Heart right ventricle (tissue), 16 donors: Measurements from ENCODE around the gene RIMOC1. TPM values are rescaled to one million over a fixed set of nuclear protein-coding genes. Genes with fewer than 3 reads are reported as not detected.

Source experiments
- ATAC-seq, 8 donors: fragments of 200-7000 bp; cut with Tn5 transposase; one replicate each; pipeline ENCODE4 v1.9.1; 2020; ENCODE audit warnings: mild to moderate bottlenecking in 8 of 8, moderate library complexity in 8 of 8, moderate number of reproducible peaks in 1 of 8
- DNase-seq, 2 donors: peaks; one replicate each; pipeline ENCODE4 v3.0.0-alpha.2; 2020
- H3K27ac ChIP-seq, 10 donors: fragments of 200-600 bp; sonication (generic) in 2 of 10; one replicate each; pipeline versions ENCODE4 v1.5.0 to v1.8.0; 2020 to 2022; ENCODE audit warnings: mild to moderate bottlenecking in 3 of 10
- H3K27me3 ChIP-seq, 7 donors: fragments of 200-600 bp; one replicate each; pipeline ENCODE4 v1.8.0; 2021 to 2022; ENCODE audit warnings: mild to moderate bottlenecking in 2 of 7
- H3K36me3 ChIP-seq, 9 donors: fragments of 200-600 bp; sonication (generic) in 1 of 9; one replicate each; pipeline versions ENCODE4 v1.5.0 to v1.8.0; 2020 to 2022; ENCODE audit warnings: mild to moderate bottlenecking in 2 of 9
- H3K4me1 ChIP-seq, 9 donors: fragments of 200-600 bp; sonication (generic) in 1 of 9; one replicate each; pipeline versions ENCODE4 v1.5.0 to v1.8.0; 2020 to 2022; ENCODE audit warnings: mild to moderate bottlenecking in 4 of 9
- H3K4me3 ChIP-seq, 10 donors: fragments of 200-600 bp; sonication (generic) in 2 of 10; one replicate each; pipeline versions ENCODE4 v1.5.0 to v1.8.0; 2020 to 2022; ENCODE audit warnings: mild to moderate bottlenecking in 7 of 10, moderate library complexity in 2 of 10
- H3K9me3 ChIP-seq, 11 donors: fragments of 200-600 bp in 10 of 11; sonication (generic) in 2 of 11; one replicate each; pipeline versions ENCODE4 v1.5.0 to v1.8.0; 2013 to 2022; ENCODE audit warnings: mild to moderate bottlenecking in 2 of 11, control low read depth in 1 of 11, moderate library complexity in 1 of 11
- WGBS, 2 donors: extraction: QIAGEN DNeasy Blood & Tissue Kit; methylation state at CpG; one replicate each; pipeline ENCODE4 v1.1.7; 2013; ENCODE audit warnings: inconsistent platforms in 1 of 2; 5-methylcytosine and 5-hydroxymethylcytosine counted together
- intact Hi-C, 10 donors: fragments of 100-400 bp; cut with DNase I; formaldehyde crosslinking; loops; one replicate each; pipeline versions ENCODE4 v1.11.1 to v1.14.2; 2022
- polyA plus RNA-seq, 2 donors: library from polyadenylated mRNA; stranded (reverse); fragments of 200-250 nt; gene quantifications; one replicate each; pipeline ENCODE4 v1.2.3, GENCODE V29; 2013
- total RNA-seq, 10 donors: library from RNA; stranded (reverse); fragmentation: NEBNext Ultra II Directional in 3 of 10; extraction: Animal tissue kit (Norgen Biotek cat#: 25700) in 3 of 10; gene quantifications; one replicate each; pipeline versions ENCODE4 v1.2.1 to v1.2.4, GENCODE V29; 2021 to 2023
- TF ChIP-seq, protein P1 (sequence below), 9 donors: fragments of 200-600 bp; sonication (generic) in 2 of 9; IDR thresholded peaks; one replicate each; pipeline versions ENCODE4 v1.5.0 to v1.8.0; 2021 to 2022; ENCODE audit warnings: antibody characterized with exemption in 9 of 9, mild to moderate bottlenecking in 5 of 9, moderate library complexity in 1 of 9
- donor health status: Arrhythmogenic right ventricular cardiomyopathy.
- donor health status: ischemic (EF 13 %, LVEDD 7.1; RV severe dilation, severe dysfunction).
- donor health status: healthy with polysubstance abuse.
- donor health status: DM: no; HTN: yes; CAD: no.
- donor health status: DM: no; HTN: no; CAD: no.
- donor health status: ischemic (EF 25% LVEDD 6.9; RV normal size, moderate dysfunction).
- donor health status: ischemic (EF 25% LVEDD 5.7; RV mildly dilated, moderate dysfunction).
- donor health status: healthy.
- donor health status: DM: yes; HTN: yes; CAD: no.
- donor health status: Ischemic cardiomyopathy.
- donor health status: ischemic (EF 35%, LVEDD 5.7; RV mildly dilated, moderate dysfunction).
- donor health status: nonischemic (EF 11% LVEDD 7.7; RV severe dilation, severe dysfunction).
- donor health status: DM: yes; HTN: yes; CAD: no.
- donor health status: PGD.
- donor health status: ischemic (EF 29% LVEDD 5.4; RV normal size, mild dysfunction).
- donor health status: nonischemic (EF 23%, LVEDD 6.1; RV moderate dilation, normal function).

Gene RIMOC1
- total and polyA plus RNA-seq, 12 donors, result 5.1 to 27.6 (median 17.0) TPM

DNA sequence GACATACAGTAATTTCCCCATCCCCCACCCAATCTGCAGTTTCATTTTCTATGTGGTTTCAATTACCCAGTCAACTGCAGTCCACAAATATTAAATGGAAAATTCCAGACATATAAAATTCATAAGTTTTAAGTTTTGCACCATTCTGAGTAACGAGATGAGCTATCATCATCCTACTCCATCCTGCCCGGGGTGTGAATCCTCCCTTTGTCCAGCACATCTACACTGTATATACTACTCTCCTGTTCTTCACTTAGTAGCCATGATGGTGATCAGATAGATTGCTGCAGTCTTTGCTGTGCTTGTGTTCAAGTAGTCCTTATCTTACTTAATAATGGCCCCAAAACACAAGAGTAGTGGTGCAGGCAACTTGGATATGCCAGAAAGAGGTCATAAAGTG, 45.3 kb upstream of the RIMOC1 start:
- WGBS, 2 donors, result 86 to 92% methylated on average over 2 of the region's 2 CpGs
- no peaks in the 10 kb centered on the region for H3K9me3 ChIP-seq
- H3K27me3 ChIP-seq, result no peaks in the 10 kb centered on the region
- TF ChIP-seq, protein P1, sequence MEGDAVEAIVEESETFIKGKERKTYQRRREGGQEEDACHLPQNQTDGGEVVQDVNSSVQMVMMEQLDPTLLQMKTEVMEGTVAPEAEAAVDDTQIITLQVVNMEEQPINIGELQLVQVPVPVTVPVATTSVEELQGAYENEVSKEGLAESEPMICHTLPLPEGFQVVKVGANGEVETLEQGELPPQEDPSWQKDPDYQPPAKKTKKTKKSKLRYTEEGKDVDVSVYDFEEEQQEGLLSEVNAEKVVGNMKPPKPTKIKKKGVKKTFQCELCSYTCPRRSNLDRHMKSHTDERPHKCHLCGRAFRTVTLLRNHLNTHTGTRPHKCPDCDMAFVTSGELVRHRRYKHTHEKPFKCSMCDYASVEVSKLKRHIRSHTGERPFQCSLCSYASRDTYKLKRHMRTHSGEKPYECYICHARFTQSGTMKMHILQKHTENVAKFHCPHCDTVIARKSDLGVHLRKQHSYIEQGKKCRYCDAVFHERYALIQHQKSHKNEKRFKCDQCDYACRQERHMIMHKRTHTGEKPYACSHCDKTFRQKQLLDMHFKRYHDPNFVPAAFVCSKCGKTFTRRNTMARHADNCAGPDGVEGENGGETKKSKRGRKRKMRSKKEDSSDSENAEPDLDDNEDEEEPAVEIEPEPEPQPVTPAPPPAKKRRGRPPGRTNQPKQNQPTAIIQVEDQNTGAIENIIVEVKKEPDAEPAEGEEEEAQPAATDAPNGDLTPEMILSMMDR (IDR thresholded peaks at IDR 0.05), result no peak
- DNase-seq, result no peak
- H3K36me3 ChIP-seq, result peaks cover 0 to 73% (median 6%) of the 10 kb centered on the region in 9 donors
- no peak for ATAC-seq
- H3K4me1 ChIP-seq, result peaks cover 0 to 6% (median 2%) of the 10 kb centered on the region in 9 donors
- H3K4me3 ChIP-seq, result no peak overlapping the region
- intact Hi-C loops, result loop anchor here (5.0 to 10.0 kb wide), 11 partner anchors 58 to 1028 kb away; partner anchors contain the start of gene FBXO4 (in 3 of the 10)
- H3K27ac ChIP-seq, result no peak overlapping the region

- ATAC-seq, result peak in 1 of 8 donors; percentile 42
- intact Hi-C loops, result loop anchor here in 2 of 10 donors (10.0 kb wide), 2 partner anchors 51 to 1021 kb away; no protein-coding TSS in a partner anchor
Measured at GRCh38 chr5:41863871-41864486, 40.2 kb upstream of the RIMOC1 start.

DNA sequence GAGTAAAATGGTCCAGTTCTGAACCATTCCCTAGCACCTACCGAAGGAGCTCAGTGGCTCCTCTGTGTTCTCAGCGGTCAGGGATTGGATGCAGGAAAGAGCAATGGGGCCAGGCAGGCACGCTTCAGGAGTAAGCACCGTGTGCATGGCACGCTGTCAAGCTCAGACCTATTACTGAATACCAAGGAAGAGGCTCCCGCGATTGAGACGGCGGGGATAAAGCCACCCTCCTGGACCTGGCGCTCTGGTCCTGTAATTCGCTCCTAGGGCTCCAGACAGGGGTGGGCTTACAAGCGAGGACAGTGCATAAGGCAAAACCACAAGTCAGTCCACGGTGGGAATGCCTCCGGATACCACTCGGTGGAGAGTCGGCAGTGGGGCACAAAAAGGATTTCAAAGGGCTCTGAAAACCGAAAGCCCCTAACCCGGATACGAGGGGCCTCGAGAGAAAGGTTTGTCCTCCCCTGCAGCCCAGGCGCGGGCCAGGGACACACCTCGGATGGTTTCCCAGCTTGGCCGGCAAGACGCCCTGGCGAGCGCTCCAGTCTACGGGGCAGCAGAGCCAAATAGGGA, 34.9 kb upstream of the RIMOC1 start:
- intact Hi-C loops, result loop anchor here in 5 of 10 donors (1.0 to 10.0 kb wide), 5 partner anchors 33 to 1016 kb away; partner anchors contain the start of gene RIMOC1 (in 3 of the 5)
- Histone ChIP-seq H3K27ac (peak overlapping the region; percentile 79 to 95 (median 92)), H3K36me3 (peaks cover 0 to 6% (median 0%) of the 10 kb centered on the region in 9 donors), H3K9me3 (no peaks in the 10 kb centered on the region), H3K4me1 (peaks cover 0 to 44% (median 23%) of the 10 kb centered on the region in 9 donors), H3K4me3 (peak overlapping the region; percentile 48 to 85 (median 77)), H3K27me3 (no peaks in the 10 kb centered on the region)
- DNase-seq (peak; percentile 73 to 83), ATAC-seq (peak in 7 of 8 donors; percentile 23 to 91 (median 89))
- TF ChIP-seq, protein P1 (IDR thresholded peaks at IDR 0.05), result no peak
- 7 to 8% methylated on average over 28 of the region's 28 CpGs for WGBS, 2 donors

More at GRCh38 chr5:41863871-41864486, 40.2 kb upstream of the RIMOC1 start:
- Histone ChIP-seq H3K4me1 (peaks cover 0 to 28% (median 7%) of the 10 kb centered on the region in 9 donors), H3K27me3 (no peaks in the 10 kb centered on the region), H3K4me3 (no peak overlapping the region), H3K27ac (no peak overlapping the region), H3K36me3 (peaks cover 0 to 43% (median 4%) of the 10 kb centered on the region in 9 donors), H3K9me3 (no peaks in the 10 kb centered on the region)
- TF ChIP-seq, protein P1 (IDR thresholded peaks at IDR 0.05), result no peak
- no peak for DNase-seq

DNA sequence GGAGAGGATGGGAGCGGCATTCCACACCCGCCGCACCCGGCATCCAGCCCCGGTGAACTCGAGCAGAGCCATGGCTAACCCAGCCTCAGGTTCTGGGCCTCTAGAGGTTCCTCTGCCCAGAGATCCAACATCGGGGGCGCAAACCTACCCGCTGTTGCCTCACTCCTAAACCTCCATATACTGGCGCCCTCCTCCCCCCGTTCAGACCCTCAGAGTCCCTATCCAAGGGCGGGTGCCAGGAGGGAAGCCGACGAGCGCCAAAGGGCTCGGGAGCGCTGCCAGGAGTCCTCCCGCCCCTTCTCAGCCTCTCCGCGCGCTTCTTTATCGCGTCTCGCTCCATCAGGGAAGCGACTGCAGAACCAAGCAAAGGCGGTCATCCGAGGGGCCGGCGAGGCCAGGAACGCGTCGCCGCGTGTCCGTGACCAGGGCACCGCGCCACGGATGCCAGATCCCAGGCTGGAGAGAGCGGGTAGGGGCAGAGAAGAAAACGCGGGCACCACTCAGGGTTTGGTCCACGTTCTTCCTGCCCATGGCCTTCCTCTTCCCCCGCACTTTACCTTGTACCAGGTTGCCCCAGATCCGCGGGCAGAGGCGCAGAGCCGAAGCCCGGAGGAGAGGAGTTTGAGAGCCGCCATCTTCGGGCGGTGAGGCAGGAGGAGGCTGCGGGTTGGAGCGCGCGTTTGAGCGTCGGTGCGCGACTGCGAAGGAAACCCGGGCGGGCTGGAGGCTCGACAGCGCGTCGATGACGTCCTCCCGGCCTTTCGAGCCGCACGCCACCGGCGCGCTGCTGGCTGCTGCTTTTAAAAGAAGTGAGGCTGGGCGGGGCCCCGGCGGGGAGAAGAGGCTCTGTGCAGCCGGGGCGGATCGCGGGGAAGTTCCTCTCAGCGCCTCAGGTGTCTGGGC, 34.2 kb upstream of the RIMOC1 start, which contains the start of gene OXCT1:
OXCT1 (minus strand) TSS at position 702 of the 903 bp plus-strand sequence; CDS start at position 635, 67 bp downstream.
- ATAC-seq (peak; percentile 80 to 90 (median 85)), DNase-seq (peak; percentile 75 to 83)
- no peaks in the 10 kb centered on the region for H3K27me3 ChIP-seq
- WGBS, 2 donors, result 0 to 1% methylated on average over 82 of the region's 82 CpGs
- peak within 1 kb of the TSS; percentile 48 to 85 (median 77) for H3K4me3 ChIP-seq
- peaks cover 0 to 6% (median 0%) of the 10 kb centered on the region in 9 donors for H3K36me3 ChIP-seq
- peak within 1 kb of the TSS; percentile 79 to 95 (median 92) for H3K27ac ChIP-seq
- TF ChIP-seq, protein P1 (IDR thresholded peaks at IDR 0.05), result no peak
- intact Hi-C loops, result loop anchor here in 8 of 10 donors (1.0 to 10.0 kb wide), 7 partner anchors 32 to 1015 kb away; partner anchors contain the start of genes RIMOC1 (in 3 of the 8) and FBXO4 (in 1 of the 8)
- peaks cover 0 to 37% (median 23%) of the 10 kb centered on the region in 9 donors for H3K4me1 ChIP-seq
- no peaks in the 10 kb centered on the region for H3K9me3 ChIP-seq
